HG03060 (cell line): ENCODE measurements around the gene GDA.
"Not testable (repeated sequence)": the region's sequence is repeated elsewhere in the genome, so short reads cannot be mapped to it uniquely, and the experiment has no call there.

Experiments used
- ATAC-seq: cut with Tn5 transposase; IDR thresholded peaks from one replicate; pipeline ENCODE4 v1.9.1; 2021; ENCODE audit warnings: low read depth, moderate number of reproducible peaks; ENCODE audit not compliant: unreplicated experiment

Gene GDA

DNA sequence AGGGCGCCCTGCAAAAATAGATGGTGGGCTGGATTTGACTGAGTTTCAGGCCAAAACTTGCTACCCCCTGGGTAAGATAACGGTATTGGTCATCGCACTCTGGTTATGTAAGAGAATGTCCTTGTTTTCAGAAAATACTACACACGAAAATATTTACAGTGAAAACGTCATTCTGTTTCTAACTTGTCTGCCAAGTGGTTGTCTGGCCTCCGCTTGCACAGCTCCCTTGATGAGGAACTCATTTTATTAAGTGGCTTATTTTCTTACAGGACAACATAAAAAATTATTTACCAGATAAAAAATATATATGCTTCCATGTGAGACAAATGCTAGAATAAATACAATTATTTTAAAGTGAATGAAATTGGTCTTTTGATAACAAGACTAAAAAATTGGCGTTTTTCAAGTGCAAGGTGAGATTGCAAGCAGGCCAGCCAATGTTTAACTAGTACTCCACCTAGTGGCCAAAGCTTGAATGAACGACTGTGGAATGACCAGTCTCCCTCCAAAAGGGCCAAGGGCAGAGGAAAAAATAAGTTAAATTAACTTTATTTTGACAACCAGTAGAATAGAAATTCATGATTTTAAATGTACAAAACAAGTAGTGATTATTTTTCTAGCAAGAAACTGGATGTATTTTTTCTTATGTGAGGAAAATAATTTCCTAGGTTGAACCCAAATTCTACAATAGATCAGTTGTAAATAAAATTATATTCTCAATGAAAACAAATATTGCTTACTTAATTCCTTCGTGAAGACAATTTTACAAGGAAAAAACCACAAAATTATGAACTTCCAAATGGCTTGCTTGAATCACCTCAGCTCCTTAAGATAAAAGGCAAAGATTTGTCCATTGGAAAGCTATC is 122.6 kb downstream of the GDA start:
- no peak for ATAC-seq

DNA sequence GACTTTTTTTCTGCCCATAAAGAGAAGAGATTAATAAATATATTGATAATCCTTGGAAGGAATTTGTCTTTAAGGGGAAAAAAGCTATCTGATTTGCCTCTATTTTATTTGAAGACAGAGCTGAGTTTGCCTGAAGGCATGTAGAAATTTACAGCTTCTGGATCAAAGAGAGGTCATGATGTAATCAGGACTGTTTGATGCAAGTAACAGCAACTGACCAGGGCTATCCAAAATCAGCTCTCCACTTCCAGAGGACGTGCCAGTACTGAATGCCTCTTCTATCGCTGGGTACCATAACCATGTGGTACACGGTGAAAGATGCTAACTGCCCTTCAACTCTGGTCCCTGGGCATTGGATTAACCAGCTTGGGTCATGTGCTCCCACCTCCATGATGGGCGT is 125.2 kb downstream of the GDA start:
- no peak for ATAC-seq

DNA sequence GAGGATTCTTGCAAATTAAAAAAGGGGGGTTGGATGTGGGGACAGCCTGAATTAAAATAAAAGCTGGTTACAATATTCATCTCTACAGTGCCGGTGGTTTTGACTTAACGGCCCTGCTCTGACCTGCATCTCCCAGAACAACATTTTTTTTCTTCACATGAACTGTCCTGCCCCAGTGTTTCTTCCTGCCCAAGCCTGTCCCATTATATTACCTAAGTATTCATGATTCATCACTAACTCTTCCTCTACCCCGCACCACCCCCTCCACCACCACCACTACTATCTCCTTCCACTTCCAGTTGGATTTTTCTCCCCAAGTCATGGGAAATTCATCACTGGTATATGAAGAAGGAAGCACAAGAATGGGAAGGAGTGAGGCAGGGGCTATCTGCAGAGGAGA is 125.7 kb downstream of the GDA start:
- no peak for ATAC-seq

DNA sequence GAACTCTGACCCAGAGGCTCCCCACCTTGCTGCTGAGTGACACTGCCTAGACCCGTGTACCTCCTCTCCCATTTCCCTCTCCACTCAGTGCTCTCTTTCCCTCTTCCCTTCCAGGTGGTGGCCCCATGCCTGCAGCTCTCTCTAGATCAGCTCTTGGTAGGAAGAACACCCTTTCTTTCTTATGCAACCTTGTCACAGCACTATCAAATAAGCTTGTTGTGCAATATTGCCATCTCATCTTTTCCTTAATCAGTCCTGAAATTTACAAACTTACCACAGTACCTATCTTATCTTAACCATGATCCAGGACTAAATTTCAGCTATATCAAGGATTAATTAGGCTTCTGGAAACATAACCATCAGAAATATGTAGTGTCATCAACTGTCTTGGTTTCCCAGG is 127.2 kb downstream of the GDA start:
- no peak for ATAC-seq

DNA sequence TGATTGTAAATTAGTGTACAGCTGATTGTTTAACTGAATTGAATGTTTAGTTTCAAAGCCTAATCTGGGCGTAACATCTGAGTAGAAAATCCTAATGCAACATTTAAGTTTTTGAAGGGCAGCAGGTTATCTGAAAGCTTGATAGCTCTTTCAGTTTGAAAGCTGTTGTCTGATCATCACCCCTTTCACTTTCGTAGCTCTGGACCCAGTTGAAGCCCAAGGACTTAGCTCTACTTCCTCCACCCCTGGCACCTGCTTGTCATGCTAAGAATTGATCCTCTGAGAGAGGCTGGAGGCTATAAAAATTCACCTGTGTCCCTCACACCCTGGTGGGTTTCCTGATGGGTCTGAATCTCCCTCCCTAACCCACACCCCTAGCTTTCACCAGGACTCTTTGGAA is 129.7 kb downstream of the GDA start:
- peak; percentile 81 for ATAC-seq

DNA sequence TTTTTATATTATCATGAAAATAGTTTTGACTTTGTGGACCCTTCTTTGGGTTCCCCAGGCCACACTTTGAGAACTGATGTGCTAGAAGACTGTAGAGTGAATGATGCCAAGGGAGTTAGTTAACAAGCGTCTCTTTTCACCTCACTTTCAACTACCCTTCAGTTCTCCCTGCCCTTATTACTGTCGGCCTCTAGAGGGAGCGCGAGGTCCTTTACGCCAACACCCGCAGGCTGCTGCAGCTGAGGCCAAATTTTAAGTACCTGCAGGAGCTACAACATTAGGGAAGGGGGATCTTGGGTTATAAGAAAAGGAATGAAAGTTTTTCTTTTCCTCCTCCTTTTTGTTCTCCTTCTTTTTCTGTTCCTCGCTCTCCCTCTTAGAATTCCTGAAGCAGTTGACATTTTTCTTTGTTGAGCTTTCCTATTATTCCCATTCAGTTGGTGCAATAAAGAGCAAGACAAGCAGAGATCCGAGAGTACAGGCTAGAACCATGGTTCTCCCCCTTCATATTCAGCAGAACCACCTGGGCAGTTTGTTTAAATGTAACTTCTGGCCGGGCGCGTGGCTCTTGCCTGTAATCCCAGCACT is 131.8 kb downstream of the GDA start:
- no peak for ATAC-seq

DNA sequence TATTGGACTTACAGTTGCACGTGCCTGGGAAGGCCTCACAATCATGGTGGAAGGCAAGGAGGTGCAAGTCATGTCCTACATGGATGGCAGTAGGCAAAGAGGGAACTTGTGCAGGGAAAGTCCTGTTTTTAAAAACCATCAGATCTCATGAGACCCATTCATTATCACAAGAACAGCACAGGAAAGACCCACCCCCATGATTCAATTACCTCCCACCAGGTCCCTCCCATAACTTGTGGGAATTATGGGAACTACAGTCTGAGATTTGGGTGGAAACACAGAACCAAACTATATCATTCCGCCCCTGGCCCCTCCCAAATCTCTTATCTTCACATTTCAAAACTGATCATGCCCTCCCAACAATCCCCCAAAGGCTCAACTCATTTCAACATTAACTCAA is 140.2 kb downstream of the GDA start:
- no peak for ATAC-seq

DNA sequence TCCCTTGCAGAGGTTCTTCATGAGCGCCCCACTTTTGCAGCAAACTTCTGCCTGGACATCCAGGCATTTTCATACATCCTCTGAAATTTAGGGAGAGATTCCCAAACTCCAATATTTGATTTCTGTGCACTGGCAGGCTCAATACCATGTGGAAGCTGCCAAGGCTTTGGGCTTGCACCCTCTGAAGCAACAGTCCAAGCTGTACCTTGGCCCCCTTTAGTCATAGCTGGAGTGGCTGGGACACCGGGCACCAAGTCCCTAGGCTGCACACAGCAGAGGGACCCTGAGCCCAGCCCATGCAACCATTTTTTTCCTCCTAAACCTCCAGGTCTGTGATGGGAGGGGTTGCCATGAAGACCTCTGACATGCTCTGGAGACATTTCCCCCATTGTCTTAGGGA is 141.1 kb downstream of the GDA start:
- no peak for ATAC-seq

DNA sequence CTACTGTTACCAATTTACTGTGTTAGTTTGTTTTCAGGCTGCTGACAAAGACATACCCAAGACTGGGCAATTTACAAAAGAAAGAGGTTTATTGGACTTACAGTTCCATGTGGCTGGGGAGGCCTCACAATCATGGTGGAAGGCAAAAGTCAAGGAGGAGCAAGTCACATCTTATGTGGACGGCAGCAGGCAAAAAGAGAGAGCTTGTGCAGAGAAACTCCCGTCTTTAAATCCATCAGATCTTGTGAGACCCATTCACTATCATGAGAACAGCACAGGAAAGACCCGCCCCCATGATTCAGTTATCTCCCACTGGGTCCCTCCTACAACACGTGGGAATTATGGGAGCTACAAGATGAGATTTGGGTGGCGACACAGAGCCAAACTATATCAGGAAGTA is 142.3 kb downstream of the GDA start:
- ATAC-seq: not testable (repeated sequence)

DNA sequence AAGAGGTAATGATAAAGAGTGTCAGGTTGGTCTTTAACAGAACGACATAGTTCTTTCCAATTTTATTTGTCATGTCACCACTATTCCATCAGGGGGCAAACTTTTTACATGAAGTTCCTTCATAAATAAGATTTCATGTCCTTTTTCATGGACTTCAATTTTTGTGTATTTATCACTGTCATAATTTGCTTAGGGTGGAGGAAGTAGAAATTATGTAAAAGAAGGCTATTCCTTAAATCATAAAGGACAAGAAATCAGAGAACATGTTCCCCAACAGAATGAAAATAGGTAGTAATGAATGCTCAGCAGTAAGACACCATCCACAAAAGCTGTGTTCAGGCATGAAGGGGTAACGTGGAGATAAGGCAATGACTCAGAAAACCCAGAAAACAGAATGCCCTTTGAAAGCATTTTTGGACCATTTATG is 143.0 kb downstream of the GDA start:
- ATAC-seq: no peak

DNA sequence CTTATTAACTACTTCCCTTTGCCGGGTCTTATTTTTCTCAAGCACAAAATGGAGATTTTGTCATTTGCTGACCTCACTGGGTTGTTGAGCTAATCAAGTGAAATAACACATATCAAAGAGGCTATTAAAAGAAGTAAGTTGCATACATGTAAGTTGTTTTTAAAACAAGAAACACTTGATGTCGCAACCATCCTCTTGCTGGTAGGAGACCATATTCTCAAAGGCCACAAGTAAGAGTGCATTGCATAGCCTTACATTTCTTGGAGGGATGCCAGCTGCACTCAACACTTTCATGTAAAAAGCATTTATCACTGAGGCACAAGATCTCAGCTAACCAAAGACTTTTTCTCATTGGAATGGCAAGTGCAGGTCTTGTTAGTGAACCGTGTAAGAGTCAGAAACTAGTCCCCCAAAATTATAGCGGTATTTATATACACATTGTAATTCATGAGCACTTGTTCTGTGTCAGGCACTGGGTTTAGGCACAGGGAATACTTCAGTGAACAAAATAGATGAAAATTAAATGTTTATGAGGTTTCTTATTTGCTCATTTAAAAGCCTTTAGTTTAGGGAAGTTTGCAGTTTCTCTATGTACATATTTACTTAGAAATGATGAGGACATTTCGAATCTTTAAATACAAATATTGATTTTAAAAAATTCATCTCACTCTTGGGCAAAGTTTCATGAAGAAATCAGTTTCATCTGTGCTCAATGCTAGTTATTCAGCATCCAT is 143.8 kb downstream of the GDA start:
- ATAC-seq: no peak

DNA sequence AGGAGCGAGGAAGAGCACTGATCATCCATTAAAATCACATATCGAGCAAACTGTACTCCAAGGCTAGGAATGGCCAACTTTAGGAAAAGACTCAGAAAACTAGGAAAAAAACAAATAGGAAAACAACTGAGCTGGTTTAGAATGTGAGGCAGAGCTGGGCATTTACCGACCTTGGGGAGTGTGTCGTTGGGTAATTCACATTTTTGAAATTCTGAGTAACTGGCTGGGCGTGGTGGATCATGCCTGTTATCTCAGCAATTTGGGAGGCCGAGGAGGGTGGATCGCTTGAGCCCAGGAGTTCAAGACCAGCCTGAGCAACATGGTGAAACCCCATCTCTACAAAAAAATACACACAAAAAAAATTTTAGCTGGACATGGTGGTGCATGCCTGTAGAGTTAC is 145.7 kb downstream of the GDA start:
- no peak for ATAC-seq

DNA sequence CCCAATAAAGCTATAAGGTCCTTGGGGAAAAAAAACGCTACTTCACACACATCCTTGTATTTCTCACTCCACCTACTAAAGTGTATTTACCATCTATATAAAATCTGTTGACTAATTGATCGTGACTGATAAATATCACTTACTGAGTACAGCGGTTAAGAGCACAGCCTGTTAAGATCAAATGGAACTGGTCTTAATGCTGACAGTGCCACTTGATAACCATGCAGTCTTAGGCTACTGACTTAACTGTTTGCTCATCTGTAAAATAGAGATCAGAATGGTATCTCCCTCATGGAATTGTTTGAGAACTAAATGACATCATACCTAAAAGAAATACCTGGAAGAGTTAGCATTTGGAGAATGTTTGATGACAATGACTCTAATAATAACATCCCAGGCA is 148.3 kb downstream of the GDA start:
- ATAC-seq: no peak

DNA sequence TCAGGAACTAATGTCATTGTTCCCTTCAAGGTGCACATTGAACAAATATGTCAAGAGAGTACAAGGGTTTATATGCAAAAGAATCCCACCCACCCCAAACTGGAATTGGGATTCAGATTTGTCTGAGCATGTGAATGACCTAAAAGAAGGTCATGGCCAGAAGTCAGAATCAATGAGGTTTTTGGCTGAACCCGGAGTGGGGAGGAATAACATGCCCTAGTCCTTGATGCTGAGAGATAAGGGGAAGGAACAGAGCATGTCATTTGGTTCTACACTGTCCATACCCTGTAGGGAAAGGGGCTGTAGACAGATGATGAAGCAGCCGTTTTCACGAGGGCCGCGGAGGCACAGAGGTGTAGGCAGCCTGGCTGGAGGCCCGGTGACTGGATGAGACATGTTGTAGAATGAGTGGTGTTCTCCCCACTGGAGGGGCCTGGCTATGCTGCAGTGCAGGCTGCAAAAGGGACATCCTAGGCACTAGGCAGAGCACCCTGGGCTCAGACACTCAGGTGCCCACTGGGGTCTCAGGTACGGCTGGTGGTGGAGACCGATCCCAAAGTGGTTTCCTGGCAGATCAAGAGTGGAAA is 149.9 kb downstream of the GDA start:
- ATAC-seq: no peak

DNA sequence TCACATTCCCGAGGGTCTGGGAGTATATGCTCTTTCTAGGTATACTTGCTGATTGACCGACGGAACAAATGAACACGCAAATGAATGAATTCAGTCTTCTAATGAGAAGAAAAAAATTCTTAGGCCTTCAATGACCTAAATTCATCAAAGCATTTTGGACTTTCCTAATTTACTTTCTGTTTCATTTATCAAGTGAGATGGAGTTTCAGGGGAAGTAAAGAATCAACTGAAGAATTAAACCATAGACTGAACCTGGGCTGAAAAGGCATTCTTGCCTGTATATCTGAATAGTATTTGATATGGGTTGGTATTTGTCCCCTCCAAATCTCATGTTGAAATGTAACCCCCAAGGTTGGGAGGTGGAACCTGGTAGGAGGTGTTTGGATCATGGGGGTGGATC is 151.6 kb downstream of the GDA start:
- no peak for ATAC-seq
